CD4-positive, alpha-beta T cell treated with Interleukin-15 for 1 hour (primary cell): ENCODE data around the gene TM4SF4.
"Not testable (repeated sequence)": the region's sequence is repeated elsewhere in the genome, so short reads cannot be mapped to it uniquely, and the experiment has no call there.

Experiments
- DNase-seq: peaks from one replicate; pipeline ENCODE4 v3.0.0-alpha.2; 2020

Gene TM4SF4

GRCh38 chr3:149474250-149474817, at the start of gene TM4SF4:
Gene TM4SF4 (plus strand): TSS chr3:149474697. CDS start chr3:149474878, 181 bp downstream.
- no peak for DNase-seq

- no peak for DNase-seq
These were observed 49.6 kb upstream of the TM4SF4 start for GRCh38 chr3:149424918-149425317.

- no peak for DNase-seq
These were observed 48.2 kb upstream of the TM4SF4 start for GRCh38 chr3:149426325-149426724.

GRCh38 chr3:149428087-149428486, 46.4 kb upstream of the TM4SF4 start:
- no peak for DNase-seq

- no peak for DNase-seq
These were observed 44.3 kb upstream of the TM4SF4 start for GRCh38 chr3:149430216-149430615.

GRCh38 chr3:149432149-149432548, 42.3 kb upstream of the TM4SF4 start:
- no peak for DNase-seq

- DNase-seq = no peak
These were observed 38.3 kb upstream of the TM4SF4 start for GRCh38 chr3:149435996-149436885.

GRCh38 chr3:149437286-149437685, 37.2 kb upstream of the TM4SF4 start:
- no peak for DNase-seq

- no peak for DNase-seq
These were observed 36.8 kb upstream of the TM4SF4 start for GRCh38 chr3:149437710-149438109.

GRCh38 chr3:149438981-149439380, 35.5 kb upstream of the TM4SF4 start:
- DNase-seq = no peak

- no peak for DNase-seq
These were observed 32.9 kb upstream of the TM4SF4 start for GRCh38 chr3:149441642-149442041.

GRCh38 chr3:149442043-149442442, 32.5 kb upstream of the TM4SF4 start:
- no peak for DNase-seq

GRCh38 chr3:149442851-149443544, 31.5 kb upstream of the TM4SF4 start:
- no peak for DNase-seq

GRCh38 chr3:149443545-149443912, 31.0 kb upstream of the TM4SF4 start:
- no peak for DNase-seq

GRCh38 chr3:149444867-149445266, 29.6 kb upstream of the TM4SF4 start:
- not testable (repeated sequence) for DNase-seq

GRCh38 chr3:149448331-149448831, 26.1 kb upstream of the TM4SF4 start:
- peak; percentile 29 for DNase-seq

GRCh38 chr3:149449182-149449581, 25.3 kb upstream of the TM4SF4 start:
- no peak for DNase-seq

GRCh38 chr3:149449799-149450198, 24.7 kb upstream of the TM4SF4 start:
- no peak for DNase-seq

GRCh38 chr3:149450281-149450680, 24.2 kb upstream of the TM4SF4 start:
- no peak for DNase-seq

GRCh38 chr3:149452036-149452435, 22.5 kb upstream of the TM4SF4 start:
- no peak for DNase-seq

- DNase-seq = no peak
These were observed 21.2 kb upstream of the TM4SF4 start for GRCh38 chr3:149453140-149453805.

GRCh38 chr3:149454746-149455145, 19.8 kb upstream of the TM4SF4 start:
- DNase-seq = no peak

GRCh38 chr3:149455366-149455765, 19.1 kb upstream of the TM4SF4 start:
- no peak for DNase-seq
